ENCODE results near the gene GPR61. TPM values are rescaled to one million over a fixed set of nuclear protein-coding genes. Genes with fewer than 3 reads are reported as not detected.

Gene GPR61
- total and polyA plus RNA-seq, 9 of the 15 experiments (the other 6 are each of a cell fraction or from before 2014, with no cell fraction given) = 0.04 to 1.1 (median 0.25) TPM; not detected in 4

- TF ChIP-seq NR2F6 (CRISPR knock-in tag; IDR thresholded peaks at IDR 0.05) = no peak
- no peak for TF ChIP-seq ZBTB12 (CRISPR knock-in tag; IDR thresholded peaks at IDR 0.05)
- TF ChIP-seq ZNF79 (CRISPR knock-in tag; IDR thresholded peaks at IDR 0.05; ENCODE audit: low read depth) = no peak
- peak; percentile 77 for TF ChIP-seq DMBX1 (CRISPR knock-in tag; IDR thresholded peaks at IDR 0.05; ENCODE audit: borderline replicate concordance)
- TF ChIP-seq EP400 (IDR thresholded peaks at IDR 0.05) = no peak
- no peak for TF ChIP-seq ZNF23 (CRISPR knock-in tag; IDR thresholded peaks at IDR 0.05)
- TF ChIP-seq MYBL2 (IDR thresholded peaks at IDR 0.05; ENCODE audit: low read depth) = no peak
- no peak for TF ChIP-seq MYBL2 (CRISPR knock-in tag; IDR thresholded peaks at IDR 0.05; ENCODE audit: borderline replicate concordance)
- no peak for TF ChIP-seq EWSR1 (IDR thresholded peaks at IDR 0.05; ENCODE audit: borderline replicate concordance, low read depth, partially characterized antibody)
- TF ChIP-seq TBP (optimal IDR thresholded peaks at IDR 0.05; ENCODE audit: low read depth, low read length) = no peak
- no peak for TF ChIP-seq MCM3 (IDR thresholded peaks at IDR 0.05)
- TF ChIP-seq POLR3A (IDR thresholded peaks at IDR 0.05; ENCODE audit: borderline replicate concordance, extremely low read depth, insufficient read depth, insufficient read length) = no peak
- TF ChIP-seq ILF3 (IDR thresholded peaks at IDR 0.05; ENCODE audit: borderline replicate concordance) = no peak
- no peak for TF ChIP-seq TAF7 (tag; IDR thresholded peaks at IDR 0.05)
- no peak for TF ChIP-seq KAT8 (IDR thresholded peaks at IDR 0.05; ENCODE audit: low read depth)
- no peak for TF ChIP-seq HNRNPK (IDR thresholded peaks at IDR 0.05; ENCODE audit: low read depth, low read length, poor library complexity, severe bottlenecking)
- TF ChIP-seq ZNF431 (CRISPR knock-in tag; IDR thresholded peaks at IDR 0.05) = no peak
- TF ChIP-seq RBM17 (IDR thresholded peaks at IDR 0.05; ENCODE audit: borderline replicate concordance, low read depth, low read length) = no peak
- no peak for TF ChIP-seq E4F1 (CRISPR knock-in tag; IDR thresholded peaks at IDR 0.05; ENCODE audit: borderline replicate concordance)
- no peak for TF ChIP-seq KDM1A (IDR thresholded peaks at IDR 0.05)
- TF ChIP-seq L3MBTL2 (IDR thresholded peaks at IDR 0.05) = peak; percentile 74
- no peak for TF ChIP-seq NCOR1 (IDR thresholded peaks at IDR 0.05)
- TF ChIP-seq TEAD4 (IDR thresholded peaks at IDR 0.05; ENCODE audit: low read length) = no peak
- TF ChIP-seq TEAD4 (CRISPR knock-in tag; IDR thresholded peaks at IDR 0.05; ENCODE audit: borderline replicate concordance) = no peak
- no peak for TF ChIP-seq CSDE1 (IDR thresholded peaks at IDR 0.05)
- no peak for TF ChIP-seq TRIM28 (IDR thresholded peaks at IDR 0.05)
These were observed 30.2 kb upstream of the GPR61 start, which contains the start of gene AMIGO1 (continued) for GRCh38 chr1:109509176-109510134.

Measured in K562 (cell line).